ENCODE measurements around the gene GALNTL6. TPM values are rescaled to one million over a fixed set of nuclear protein-coding genes. Genes with fewer than 3 reads are reported as not detected.

Gene GALNTL6
- total RNA-seq, 1 donor from 2014 or later, result not detected

DNA sequence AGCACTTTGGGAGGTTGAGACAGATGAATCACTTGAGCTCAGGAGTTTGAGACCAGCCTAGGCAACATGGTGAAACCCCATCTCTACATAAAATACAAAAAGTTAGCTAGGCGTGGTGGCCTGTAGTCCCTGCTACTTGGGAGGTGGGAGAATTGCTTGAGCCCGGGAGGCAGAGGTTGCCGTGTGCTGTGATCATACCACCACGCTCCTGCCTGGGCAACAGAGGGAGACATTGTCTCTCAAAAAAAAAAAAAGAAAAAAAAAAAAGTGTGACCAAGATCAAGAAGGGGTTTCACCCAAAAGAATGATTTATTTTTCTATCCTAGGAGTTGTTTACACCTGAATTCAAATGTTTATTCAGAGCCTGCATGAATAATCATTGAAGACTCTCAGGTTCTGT, 783.0 kb downstream of the GALNTL6 start:
- intact Hi-C loops (cut with DNase I), result no loop called here
- no peak overlapping the region for H3K4me3 ChIP-seq
- DNase-seq (ENCODE audit: low spot score in 2 of 2), result no peak

GRCh38 chr4:172599554-172599953, 786.4 kb downstream of the GALNTL6 start:
- intact Hi-C loops (cut with DNase I), result no loop called here
- DNase-seq (ENCODE audit: low spot score in 2 of 2), result no peak
- Histone ChIP-seq H3K27ac (no peak overlapping the region), H3K4me1 (no peaks in the 10 kb centered on the region), H3K27me3 (no peaks in the 10 kb centered on the region), H3K4me3 (no peak overlapping the region), H3K9me3 (no peaks in the 10 kb centered on the region), H3K36me3 (no peaks in the 10 kb centered on the region)
- TF ChIP-seq CTCF (IDR thresholded peaks at IDR 0.05), result no peak

More for the DNA sequence above, 783.0 kb downstream of the GALNTL6 start:
- H3K36me3 ChIP-seq, result no peaks in the 10 kb centered on the region
- no peak overlapping the region for H3K27ac ChIP-seq
- no peak for TF ChIP-seq CTCF (IDR thresholded peaks at IDR 0.05)
- H3K9me3 ChIP-seq, result no peaks in the 10 kb centered on the region
- no peaks in the 10 kb centered on the region for H3K4me1 ChIP-seq
- H3K27me3 ChIP-seq, result no peaks in the 10 kb centered on the region

GRCh38 chr4:172601195-172601594, 788.0 kb downstream of the GALNTL6 start:
- Histone ChIP-seq H3K4me3 (no peak overlapping the region), H3K4me1 (no peaks in the 10 kb centered on the region), H3K36me3 (no peaks in the 10 kb centered on the region), H3K9me3 (no peaks in the 10 kb centered on the region), H3K27ac (no peak overlapping the region), H3K27me3 (no peaks in the 10 kb centered on the region)
- no peak for DNase-seq (ENCODE audit: low spot score in 2 of 2)
- TF ChIP-seq CTCF (IDR thresholded peaks at IDR 0.05), result no peak
- intact Hi-C loops (cut with DNase I), result no loop called here

DNA sequence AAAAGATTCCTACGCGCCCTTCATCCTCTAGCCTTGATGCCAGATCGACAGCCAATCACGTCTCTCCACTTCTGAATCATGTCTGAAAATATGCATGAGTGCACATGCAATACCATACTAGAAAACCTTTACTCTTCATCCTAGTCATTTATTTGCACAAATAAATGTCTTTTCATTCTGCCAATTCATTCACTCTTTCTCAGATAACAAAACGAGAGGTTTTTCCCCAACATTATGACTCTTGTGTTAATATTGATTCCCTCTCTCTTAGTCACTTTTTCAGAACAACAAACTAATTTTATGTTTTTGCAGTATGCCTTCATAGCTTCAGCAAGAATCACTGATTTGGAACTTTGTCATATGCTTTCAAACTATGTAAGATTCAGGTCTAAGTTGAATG, 806.0 kb downstream of the GALNTL6 start:
- TF ChIP-seq CTCF (IDR thresholded peaks at IDR 0.05), result no peak
- no peaks in the 10 kb centered on the region for H3K9me3 ChIP-seq
- no peaks in the 10 kb centered on the region for H3K36me3 ChIP-seq
- no peaks in the 10 kb centered on the region for H3K4me1 ChIP-seq
- H3K27me3 ChIP-seq, result no peaks in the 10 kb centered on the region
- intact Hi-C loops (cut with DNase I), result no loop called here
- no peak for DNase-seq (ENCODE audit: low spot score in 2 of 2)
- no peak overlapping the region for H3K4me3 ChIP-seq
- H3K27ac ChIP-seq, result no peak overlapping the region

DNA sequence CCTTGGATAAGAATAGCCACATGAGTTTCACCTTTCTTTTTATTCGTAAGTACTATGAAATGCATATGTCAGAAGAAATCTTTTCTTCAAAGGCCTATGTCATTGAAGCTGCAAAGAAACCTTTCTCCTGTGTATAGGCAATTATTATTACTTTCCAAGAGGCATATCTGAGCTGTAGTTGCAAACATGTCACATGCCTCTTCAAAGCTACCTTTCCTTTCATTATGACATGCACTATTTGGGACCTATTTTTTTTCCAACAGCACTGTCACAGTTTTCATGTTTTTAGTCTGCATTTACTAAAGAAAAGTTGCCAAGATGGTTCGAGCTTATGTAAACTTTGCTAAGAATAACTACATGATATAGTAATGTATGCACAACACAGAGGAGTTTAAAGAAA, 806.6 kb downstream of the GALNTL6 start:
- no peak for DNase-seq (ENCODE audit: low spot score in 2 of 2)

More for the DNA sequence above, 806.6 kb downstream of the GALNTL6 start:
- no peaks in the 10 kb centered on the region for H3K27me3 ChIP-seq
- H3K27ac ChIP-seq, result no peak overlapping the region
- H3K4me1 ChIP-seq, result no peaks in the 10 kb centered on the region
- H3K9me3 ChIP-seq, result no peaks in the 10 kb centered on the region
- no peak overlapping the region for H3K4me3 ChIP-seq
- no peak for TF ChIP-seq CTCF (IDR thresholded peaks at IDR 0.05)
- H3K36me3 ChIP-seq, result no peaks in the 10 kb centered on the region
- intact Hi-C loops (cut with DNase I), result no loop called here
